Activated CD8-positive, alpha-beta T cell treated with anti-CD3 and anti-CD28 coated beads for 36 hours (primary cell): Measurements from ENCODE around the gene CYREN. TPM values are rescaled to one million over a fixed set of nuclear protein-coding genes. Genes with fewer than 3 reads are reported as not detected.
A peak's percentile ranks its signal among the peaks of the same experiment; 100 is the strongest.

Experiments
- ATAC-seq: fragments of 200-7000 bp; cut with Tn5 transposase; one replicate; pipeline ENCODE4 v1.10.0; 2021; ENCODE audit warnings: mild to moderate bottlenecking, moderate library complexity
- CTCF ChIA-PET: fragments of 350-600 bp; sonication (Branson Sonifier 250); formaldehyde crosslinking; loops from one replicate; lab custom pipeline; 2021; ENCODE audit warnings: antibody characterized with exemption; lab: Charles Lee
- POLR2A ChIA-PET: fragments of 350-600 bp; sonication (Branson Sonifier 250); formaldehyde crosslinking; loops from one replicate; lab custom pipeline; 2021; ENCODE audit warnings: antibody characterized with exemption; lab: Charles Lee
- DNase-seq: peaks from one replicate; pipeline ENCODE4 v3.0.0-alpha.2; 2020
- H3K27ac Mint-ChIP-seq: one replicate; pipeline ENCODE4 v1.8.0; 2021; ENCODE audit warnings: mild to moderate bottlenecking, mixed read lengths
- H3K27me3 Mint-ChIP-seq: one replicate; pipeline ENCODE4 v1.8.0; 2021; ENCODE audit warnings: mixed read lengths
- H3K36me3 Mint-ChIP-seq: one replicate; pipeline ENCODE4 v1.8.0; 2021; ENCODE audit warnings: low read depth, mixed read lengths
- H3K4me1 Mint-ChIP-seq: one replicate; pipeline ENCODE4 v1.8.0; 2021; ENCODE audit warnings: low read depth, mixed read lengths
- H3K4me3 Mint-ChIP-seq: one replicate; pipeline ENCODE4 v1.8.0; 2021; ENCODE audit warnings: mild to moderate bottlenecking, moderate library complexity, mixed read lengths
- H3K9me3 Mint-ChIP-seq: one replicate; pipeline ENCODE4 v1.8.0; 2021; ENCODE audit warnings: mixed read lengths
- CTCF ChIP-seq: fragments of 200-600 bp; IDR thresholded peaks from one replicate; pipeline ENCODE4 v1.8.0; 2022; ENCODE audit warnings: antibody characterized with exemption, mild to moderate bottlenecking
- intact Hi-C: fragments of 100-400 bp; cut with micrococcal nuclease; formaldehyde crosslinking; loops from one replicate; pipeline ENCODE4 v1.10.0; 2022
- total RNA-seq, 2 experiments: library from RNA; stranded (reverse); gene quantifications; one replicate each; pipeline ENCODE4 v1.2.3, GENCODE V29; 2021

Gene CYREN
- total RNA-seq, 2 experiments from 2014 or later, result 32.5 to 35.4 TPM

GRCh38 chr7:135169964-135170273 lies 588 bp downstream of the CYREN start:
- CTCF ChIA-PET, result interaction anchor here (0.7 to 4.6 kb wide), 14 partner anchors 9 to 537 kb away, joined by 3 to 44 read pairs (median 6); partner anchors contain the start of genes AGBL3 and TMEM140
- POLR2A ChIA-PET, result interaction anchor here (0.8 to 16.8 kb wide), 15 partner anchors 9 to 601 kb away, joined by 3 to 204 read pairs (median 6); partner anchors contain the start of genes AGBL3, TMEM140 and WDR91
- H3K27me3 Mint-ChIP-seq, result no peaks in the 10 kb centered on the region
- no peak for TF ChIP-seq CTCF
- peaks cover 47% of the 10 kb centered on the region for H3K36me3 Mint-ChIP-seq
- intact Hi-C loops, result loop anchor here (2.0 kb wide), 2 partner anchors 21 to 183 kb away; partner anchors contain the start of genes AGBL3 and TMEM140
- ATAC-seq (no peak), DNase-seq (no peak)
- peak overlapping the region; percentile 89 for H3K27ac Mint-ChIP-seq
- no peaks in the 10 kb centered on the region for H3K9me3 Mint-ChIP-seq
- peaks cover 48% of the 10 kb centered on the region for H3K4me1 Mint-ChIP-seq
- peak overlapping the region; percentile 83 for H3K4me3 Mint-ChIP-seq

GRCh38 chr7:135169141-135169963 lies 1.2 kb downstream of the CYREN start:
- POLR2A ChIA-PET, result interaction anchor here (1.0 to 16.8 kb wide), 11 partner anchors 9 to 600 kb away, joined by 4 to 204 read pairs (median 7); partner anchors contain the start of genes AGBL3, TMEM140 and WDR91
- CTCF ChIA-PET, result interaction anchor here (0.7 to 4.6 kb wide), 16 partner anchors 9 to 536 kb away, joined by 3 to 44 read pairs (median 4); partner anchors contain the start of genes AGBL3 and TMEM140
- peak; percentile 65 for ATAC-seq

GRCh38 chr7:135168489-135169140 lies 1.9 kb downstream of the CYREN start:
- Mint-ChIP-seq H3K27ac (peak overlapping the region; percentile 89), H3K4me3 (peak overlapping the region; percentile 83), H3K36me3 (peaks cover 60% of the 10 kb centered on the region), H3K27me3 (no peaks in the 10 kb centered on the region), H3K4me1 (peaks cover 52% of the 10 kb centered on the region), H3K9me3 (peaks cover 4% of the 10 kb centered on the region)
- CTCF ChIA-PET, result interaction anchor here (0.8 to 4.6 kb wide), 16 partner anchors 8 to 535 kb away, joined by 3 to 44 read pairs (median 4); partner anchors contain the start of genes AGBL3, TMEM140 and WDR91
- intact Hi-C loops, result loop anchor here (2.0 kb wide), 1 partner anchor 20 kb away; the partner anchor contains the start of gene TMEM140
- ATAC-seq (no peak), DNase-seq (no peak)
- no peak for TF ChIP-seq CTCF
- POLR2A ChIA-PET, result interaction anchor here (1.1 to 16.8 kb wide), 7 partner anchors 8 to 599 kb away, joined by 4 to 204 read pairs (median 14); partner anchors contain the start of genes AGBL3 and TMEM140

More at GRCh38 chr7:135169141-135169963, 1.2 kb downstream of the CYREN start:
- H3K4me3 Mint-ChIP-seq, result peak overlapping the region; percentile 83
- H3K4me1 Mint-ChIP-seq, result peaks cover 48% of the 10 kb centered on the region
- DNase-seq, result peak; percentile 82
- peak; percentile 69 for TF ChIP-seq CTCF
- peaks cover 53% of the 10 kb centered on the region for H3K36me3 Mint-ChIP-seq
- intact Hi-C loops, result loop anchor here (2.0 kb wide), 1 partner anchor 21 kb away; the partner anchor contains the start of gene TMEM140
- H3K9me3 Mint-ChIP-seq, result no peaks in the 10 kb centered on the region
- H3K27me3 Mint-ChIP-seq, result no peaks in the 10 kb centered on the region
- H3K27ac Mint-ChIP-seq, result peak overlapping the region; percentile 89

DNA sequence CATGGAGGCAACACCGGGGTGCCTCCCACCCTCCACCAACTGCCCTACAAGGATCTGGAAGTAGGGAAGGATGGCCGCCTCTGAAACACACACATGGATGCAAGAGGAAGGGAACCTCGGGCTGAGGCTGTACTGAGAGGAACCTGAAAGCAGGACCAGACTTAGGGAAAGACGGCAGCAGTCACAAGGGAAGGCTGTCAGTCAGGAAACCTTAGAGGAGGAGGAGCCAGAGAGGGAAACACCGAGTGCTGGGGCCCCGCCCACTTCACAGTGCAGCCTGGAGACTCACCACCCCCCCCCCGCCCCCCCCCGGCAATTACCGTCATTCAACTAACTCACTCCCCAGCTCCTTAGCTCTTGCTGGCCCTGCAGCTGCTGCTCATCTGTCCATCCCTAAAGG lies 2.5 kb downstream of the CYREN start:
- ATAC-seq (no peak), DNase-seq (peak; percentile 46)
- peaks cover 5% of the 10 kb centered on the region for H3K9me3 Mint-ChIP-seq
- H3K4me1 Mint-ChIP-seq, result peaks cover 52% of the 10 kb centered on the region
- peak overlapping the region; percentile 83 for H3K4me3 Mint-ChIP-seq
- H3K36me3 Mint-ChIP-seq, result peaks cover 62% of the 10 kb centered on the region
- CTCF ChIA-PET, result interaction anchor here (0.8 to 4.6 kb wide), 7 partner anchors 9 to 181 kb away, joined by 3 to 44 read pairs (median 4); partner anchors contain the start of genes AGBL3, TMEM140 and WDR91
- peak overlapping the region; percentile 89 for H3K27ac Mint-ChIP-seq
- no peak for TF ChIP-seq CTCF
- intact Hi-C loops, result loop anchor here (2.0 kb wide), 1 partner anchor 19 kb away; the partner anchor contains the start of gene TMEM140
- POLR2A ChIA-PET, result interaction anchor here (1.3 to 16.8 kb wide), 3 partner anchors 10 to 175 kb away, joined by 5 to 204 read pairs (median 14); partner anchors contain the start of gene TMEM140
- H3K27me3 Mint-ChIP-seq, result no peaks in the 10 kb centered on the region
